GM23248 (cell line): ENCODE measurements around the gene PIP5K1B. TPM values are rescaled to one million over a fixed set of nuclear protein-coding genes. Genes with fewer than 3 reads are reported as not detected.

ENCODE experiments used
- DNase-seq: peaks from one replicate; pipeline ENCODE4 v3.0.0-alpha.2; 2015
- H2AFZ ChIP-seq: fragments of 200-600 bp; sonication (generic); 2 replicates; pipeline ENCODE4 v1.6.1; 2016; ENCODE audit warnings: antibody characterized with exemption
- H3F3A ChIP-seq: fragments of 200-600 bp; sonication (generic); 2 replicates; pipeline ENCODE4 v1.6.1; 2016; ENCODE audit warnings: mild to moderate bottlenecking, antibody characterized with exemption, mixed run types; ENCODE audit not compliant: insufficient read depth
- H3K27ac ChIP-seq: fragments of 200-600 bp; sonication (generic); 2 replicates; pipeline ENCODE4 v1.5.1; 2016; ENCODE audit warnings: mild to moderate bottlenecking
- H3K27me3 ChIP-seq: fragments of 200-600 bp; sonication (generic); replicated peaks from 2 replicates; pipeline ENCODE4 v1.6.1; 2016; ENCODE audit warnings: mild to moderate bottlenecking; ENCODE audit not compliant: insufficient read depth
- H3K36me3 ChIP-seq: fragments of 200-600 bp; sonication (generic); 2 replicates; pipeline ENCODE4 v1.6.1; 2016; ENCODE audit warnings: low read depth, mild to moderate bottlenecking
- H3K4me1 ChIP-seq: fragments of 200-600 bp; sonication (generic); 2 replicates; pipeline ENCODE4 v1.6.1; 2016; ENCODE audit warnings: mild to moderate bottlenecking; ENCODE audit not compliant: insufficient read depth
- H3K4me2 ChIP-seq: fragments of 200-600 bp; sonication (generic); one replicate; pipeline ENCODE4 v1.6.1; 2016; ENCODE audit warnings: mild to moderate bottlenecking; ENCODE audit not compliant: unreplicated experiment
- H3K4me3 ChIP-seq: fragments of 200-600 bp; sonication (generic); 2 replicates; pipeline ENCODE4 v1.5.1; 2016; ENCODE audit warnings: mild to moderate bottlenecking
- H3K79me2 ChIP-seq: fragments of 200-600 bp; sonication (generic); 2 replicates; pipeline ENCODE4 v1.6.1; 2016; ENCODE audit warnings: mild to moderate bottlenecking; ENCODE audit not compliant: insufficient read depth
- H3K9ac ChIP-seq: fragments of 200-600 bp; sonication (generic); 2 replicates; pipeline ENCODE4 v1.6.1; 2016; ENCODE audit warnings: mild to moderate bottlenecking
- H3K9me2 ChIP-seq: fragments of 200-600 bp; sonication (generic); 2 replicates; pipeline ENCODE4 v1.6.1; 2016; ENCODE audit warnings: mixed run types, mild to moderate bottlenecking, moderate library complexity; ENCODE audit not compliant: insufficient read depth
- H3K9me3 ChIP-seq: fragments of 200-600 bp; sonication (generic); one replicate; pipeline ENCODE4 v1.6.1; 2017; ENCODE audit warnings: low read depth
- H4K20me1 ChIP-seq: fragments of 200-600 bp; sonication (generic); 2 replicates; pipeline ENCODE4 v1.6.0; 2016; ENCODE audit not compliant: insufficient read depth
- EZH2 ChIP-seq: fragments of 200-600 bp; sonication (generic); IDR thresholded peaks from 2 replicates; pipeline ENCODE4 v1.6.1; 2018; ENCODE audit warnings: antibody characterized with exemption, mild to moderate bottlenecking; ENCODE audit not compliant: insufficient read depth, poor library complexity, severe bottlenecking
- EZH2phosphoT487 ChIP-seq: fragments of 200-600 bp; sonication (generic); IDR thresholded peaks from 2 replicates; pipeline ENCODE4 v1.6.1; 2018; ENCODE audit warnings: antibody characterized with exemption, moderate library complexity, mild to moderate bottlenecking, low read depth; ENCODE audit not compliant: insufficient read depth
- WGBS, 2 experiments: methylation state at CpG; one replicate each; pipeline ENCODE4 v1.1.6; 2015 to 2017; ENCODE audit warnings: low lambda C conversion rate in 2 of 2, low coverage in 1 of 2; ENCODE audit errors: missing lambda C conversion rate in 2 of 2; 5-methylcytosine and 5-hydroxymethylcytosine counted together
- in situ Hi-C: fragments of 300-500 bp; cut with MboI; formaldehyde crosslinking; loops from 2 replicates; pipeline ENCODE4 v1.15.0; 2020
- polyA plus RNA-seq: library from polyadenylated mRNA; unstranded; fragments of >200 nt; fragmentation: Nextera tagmentation; extraction: Ambion mirVana; gene quantifications from 2 replicates; pipeline ENCODE4 v1.2.1, GENCODE V29; 2016
- total RNA-seq: library from RNA; depleted of rRNA; stranded (reverse); fragments of >200 nt; shearing (Covaris generic); gene quantifications from 2 replicates; pipeline ENCODE4 v1.2.3, GENCODE V29; 2014

The PIP5K1B gene
- total and polyA plus RNA-seq, 2 experiments from 2014 or later = not detected

DNA sequence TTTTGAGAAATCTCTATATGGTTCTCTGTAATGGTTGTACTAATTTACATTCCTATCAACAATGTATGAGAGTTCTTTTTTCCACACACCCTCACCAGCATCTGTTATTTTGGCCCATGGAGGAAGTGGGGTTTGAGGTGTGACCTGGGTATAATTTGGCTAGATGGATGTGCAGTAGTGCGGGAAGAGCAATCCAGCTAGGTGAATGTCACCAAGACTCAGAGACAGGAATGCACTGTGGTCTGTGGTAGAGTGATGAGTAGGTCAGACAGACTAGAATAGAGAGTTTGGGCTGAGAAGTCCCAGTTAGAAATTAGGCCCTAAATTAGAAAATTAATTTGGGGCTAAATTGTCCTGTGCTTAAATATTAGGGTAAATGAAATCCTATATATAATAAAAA lies 32.8 kb upstream of the PIP5K1B start:
- 42 to 76% methylated on average over 1 of the region's 1 CpG for WGBS, 2 experiments
- H3K9ac ChIP-seq = no peak overlapping the region
- no peaks in the 10 kb centered on the region for H3K27me3 ChIP-seq
- no peak overlapping the region for H3K4me3 ChIP-seq
- no peak for TF ChIP-seq EZH2phosphoT487
- TF ChIP-seq EZH2 = no peak
- no peaks in the 10 kb centered on the region for H3K36me3 ChIP-seq
- no peaks in the 10 kb centered on the region for H3K9me2 ChIP-seq
- no peaks in the 10 kb centered on the region for H3K9me3 ChIP-seq
- H4K20me1 ChIP-seq = no peaks in the 10 kb centered on the region
- no peaks in the 10 kb centered on the region for H3F3A ChIP-seq
- DNase-seq = no peak
- no peaks in the 10 kb centered on the region for H3K4me1 ChIP-seq
- in situ Hi-C loops = no loop called here
- H3K4me2 ChIP-seq = no peak overlapping the region
- no peak overlapping the region for H3K27ac ChIP-seq
- H3K79me2 ChIP-seq = no peaks in the 10 kb centered on the region
- H2AFZ ChIP-seq = no peak overlapping the region

DNA sequence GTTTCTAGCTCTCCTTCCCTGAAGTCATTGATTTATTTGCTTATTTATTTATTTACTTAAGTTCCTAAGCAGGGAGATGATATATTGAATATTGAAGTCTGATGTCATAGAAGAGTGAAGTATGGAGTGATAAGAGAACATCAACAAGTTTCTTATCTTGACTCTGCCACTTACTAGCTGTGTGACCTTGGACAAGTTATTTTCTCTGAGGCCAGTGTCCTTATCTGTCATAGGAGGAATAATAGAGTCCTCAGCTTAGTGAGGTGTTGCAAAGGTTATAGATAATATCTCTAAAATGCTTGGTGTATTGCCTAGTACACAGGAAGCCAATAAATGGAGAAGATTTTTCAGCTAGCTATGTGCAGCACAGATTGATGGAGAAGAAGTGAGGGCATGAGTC lies 32.4 kb upstream of the PIP5K1B start:
- H3K9me3 ChIP-seq = no peaks in the 10 kb centered on the region
- no peaks in the 10 kb centered on the region for H3K36me3 ChIP-seq
- no peak overlapping the region for H3K9ac ChIP-seq
- no peak overlapping the region for H3K4me2 ChIP-seq
- H2AFZ ChIP-seq = no peak overlapping the region
- no peak overlapping the region for H3K4me3 ChIP-seq
- no peak for DNase-seq
- H3K4me1 ChIP-seq = no peaks in the 10 kb centered on the region
- TF ChIP-seq EZH2phosphoT487 (no peak), EZH2 (no peak)
- no peaks in the 10 kb centered on the region for H4K20me1 ChIP-seq
- no peaks in the 10 kb centered on the region for H3K79me2 ChIP-seq
- H3K9me2 ChIP-seq = no peaks in the 10 kb centered on the region
- no peaks in the 10 kb centered on the region for H3K27me3 ChIP-seq
- H3F3A ChIP-seq = no peaks in the 10 kb centered on the region
- H3K27ac ChIP-seq = no peak overlapping the region
- in situ Hi-C loops = no loop called here

DNA sequence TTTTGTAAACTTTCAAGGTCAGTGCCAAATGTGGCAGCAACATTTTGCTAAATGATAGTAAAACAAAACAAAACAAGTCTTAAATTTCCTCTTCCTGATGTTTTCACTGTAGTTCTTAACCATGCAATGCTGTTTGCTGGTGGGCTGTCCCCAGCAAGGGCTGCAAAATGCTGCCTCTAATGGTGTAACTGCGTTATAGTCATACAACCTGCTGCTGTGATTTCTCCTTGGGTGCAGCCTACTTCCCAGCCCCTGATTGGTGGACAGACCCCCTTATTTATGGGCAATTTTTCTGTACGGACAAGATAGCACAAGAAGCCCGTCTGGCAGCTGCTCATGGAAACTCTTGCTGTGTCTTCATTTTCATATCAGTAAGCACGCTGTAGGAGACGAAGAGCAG lies 26.6 kb upstream of the PIP5K1B start:
- no peak for TF ChIP-seq EZH2phosphoT487
- TF ChIP-seq EZH2 = no peak

DNA sequence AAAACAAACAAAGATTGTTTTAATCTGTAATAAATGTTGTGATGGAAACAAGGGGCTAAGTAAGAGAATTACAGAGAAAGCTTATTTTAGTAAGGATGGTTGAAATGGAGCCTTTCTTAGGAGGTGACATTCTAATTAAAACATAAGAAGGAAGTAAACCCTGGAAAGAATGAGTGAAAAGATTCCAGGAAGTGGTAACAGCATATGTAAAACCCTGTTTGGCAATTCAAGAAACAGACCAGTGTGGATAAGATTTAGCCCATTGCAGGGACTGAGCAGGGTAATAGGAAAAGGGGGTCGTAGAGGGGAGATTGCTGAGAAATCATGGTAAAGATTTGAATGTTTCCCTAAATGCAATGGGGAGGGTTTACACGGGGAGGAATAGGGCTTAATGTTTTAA lies 21.6 kb upstream of the PIP5K1B start:
- Histone ChIP-seq H3K4me3 (no peak overlapping the region), H4K20me1 (no peaks in the 10 kb centered on the region), H3K79me2 (no peaks in the 10 kb centered on the region), H2AFZ (no peak overlapping the region), H3K9ac (no peak overlapping the region), H3K4me1 (no peaks in the 10 kb centered on the region), H3K4me2 (no peak overlapping the region), H3K36me3 (no peaks in the 10 kb centered on the region), H3K9me3 (no peaks in the 10 kb centered on the region), H3K27ac (no peak overlapping the region), H3K27me3 (no peaks in the 10 kb centered on the region), H3F3A (no peaks in the 10 kb centered on the region), H3K9me2 (no peaks in the 10 kb centered on the region)
- 6 to 13% methylated on average over 2 of the region's 2 CpGs for WGBS, 2 experiments
- TF ChIP-seq EZH2 (no peak), EZH2phosphoT487 (no peak)
- no peak for DNase-seq
- in situ Hi-C loops = no loop called here

More for the DNA sequence above, 26.6 kb upstream of the PIP5K1B start:
- H2AFZ ChIP-seq = no peak overlapping the region
- H3K4me3 ChIP-seq = no peak overlapping the region
- 25 to 27% methylated on average over 5 of the region's 5 CpGs for WGBS, 2 experiments
- no peaks in the 10 kb centered on the region for H3K9me2 ChIP-seq
- no peak overlapping the region for H3K4me2 ChIP-seq
- H3K79me2 ChIP-seq = no peaks in the 10 kb centered on the region
- no peak overlapping the region for H3K9ac ChIP-seq
- peak; percentile 4 for DNase-seq
- no peak overlapping the region for H3K27ac ChIP-seq
- no peaks in the 10 kb centered on the region for H3K4me1 ChIP-seq
- no peaks in the 10 kb centered on the region for H3K36me3 ChIP-seq
- no peaks in the 10 kb centered on the region for H3K27me3 ChIP-seq
- H3F3A ChIP-seq = no peaks in the 10 kb centered on the region
- no peaks in the 10 kb centered on the region for H3K9me3 ChIP-seq
- H4K20me1 ChIP-seq = no peaks in the 10 kb centered on the region
- in situ Hi-C loops = no loop called here

DNA sequence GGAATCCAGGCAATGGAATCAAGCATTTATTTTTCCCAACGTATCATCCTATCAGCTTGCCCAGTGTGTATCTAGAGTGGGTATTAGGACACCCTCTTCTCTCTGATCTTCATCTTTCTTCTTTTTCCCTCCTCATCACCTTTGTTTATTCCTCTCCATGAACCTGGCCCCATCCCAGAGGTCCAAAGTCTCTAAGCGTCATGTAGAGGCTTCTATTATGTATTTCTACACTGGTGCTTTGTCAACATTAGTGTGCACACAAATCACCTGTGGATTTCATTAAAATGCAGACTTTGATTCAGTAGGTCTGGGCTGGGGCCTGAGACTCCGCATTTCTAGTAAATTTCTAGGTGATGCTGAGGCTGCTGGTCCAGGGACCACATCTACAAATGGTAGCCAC lies 19.8 kb upstream of the PIP5K1B start:
- in situ Hi-C loops = no loop called here

More for the DNA sequence above, 19.8 kb upstream of the PIP5K1B start:
- WGBS, 2 experiments = 8 to 11% methylated on average over 3 of the region's 3 CpGs
- no peak overlapping the region for H3K27ac ChIP-seq
- H3K79me2 ChIP-seq = no peaks in the 10 kb centered on the region
- H3K36me3 ChIP-seq = no peaks in the 10 kb centered on the region
- DNase-seq = no peak
- H3K9ac ChIP-seq = no peak overlapping the region
- TF ChIP-seq EZH2 (no peak), EZH2phosphoT487 (no peak)
- no peaks in the 10 kb centered on the region for H3K27me3 ChIP-seq
- H3K9me2 ChIP-seq = no peaks in the 10 kb centered on the region
- no peaks in the 10 kb centered on the region for H4K20me1 ChIP-seq
- H3K4me3 ChIP-seq = no peak overlapping the region
- H3K9me3 ChIP-seq = no peaks in the 10 kb centered on the region
- H3K4me1 ChIP-seq = no peaks in the 10 kb centered on the region
- H3F3A ChIP-seq = no peaks in the 10 kb centered on the region
- no peak overlapping the region for H2AFZ ChIP-seq
- no peak overlapping the region for H3K4me2 ChIP-seq
